H1 (cell line): Measurements from ENCODE around the gene PLXDC2. TPM values are rescaled to one million over a fixed set of nuclear protein-coding genes. Genes with fewer than 3 reads are reported as not detected.

Source experiments
- ATF3 ChIP-seq: IDR thresholded peaks from 2 replicates; pipeline ENCODE4 v1.6.1; 2011; ENCODE audit warnings: low read depth, mild to moderate bottlenecking, low read length; ENCODE audit not compliant: insufficient read depth
- CHD1 ChIP-seq: IDR thresholded peaks from 2 replicates; pipeline ENCODE4 v1.6.1; 2012; ENCODE audit warnings: low read depth, low read length, improper control_type of control experiment
- CHD7 ChIP-seq: fragments of 300-600 bp; sonication (generic); IDR thresholded peaks from 2 replicates; pipeline ENCODE4 v1.7.1; 2012; ENCODE audit warnings: low read length, moderate library complexity, mild to moderate bottlenecking, inconsistent platforms; ENCODE audit not compliant: insufficient replicate concordance
- GABPA ChIP-seq: IDR thresholded peaks from 2 replicates; pipeline ENCODE4 v1.6.1; 2011; ENCODE audit warnings: mild to moderate bottlenecking, low read length, moderate library complexity, borderline replicate concordance; ENCODE audit not compliant: insufficient read depth
- KDM1A ChIP-seq: fragments of 200-600, 300-600 bp; sonication (generic); IDR thresholded peaks from 2 replicates; pipeline ENCODE4 v1.7.1; 2016; ENCODE audit warnings: mild to moderate bottlenecking, low read length, borderline replicate concordance
- PHF8 ChIP-seq: fragments of 200-600 bp; sonication (generic); conservative IDR thresholded peaks from 2 replicates; pipeline ENCODE4 v1.7.1; 2012; ENCODE audit warnings: low read depth, mild to moderate bottlenecking, inconsistent platforms, low read length, moderate library complexity
- RAD21 ChIP-seq, 2 experiments: IDR thresholded peaks in 1 of 2; conservative IDR thresholded peaks in 1 of 2; 2 replicates each; pipeline ENCODE4 v1.6.1; 2011; ENCODE audit warnings: low read depth in 2 of 2, low read length in 2 of 2, improper control_type of control experiment in 1 of 2, inconsistent platforms in 1 of 2, mild to moderate bottlenecking in 1 of 2, moderate library complexity in 1 of 2
- RNF2 ChIP-seq: fragments of 200-900, 300-1000 bp; sonication (generic); IDR thresholded peaks from 2 replicates; pipeline ENCODE4 v1.7.1; 2016; ENCODE audit warnings: borderline replicate concordance, low read depth, mild to moderate bottlenecking, antibody characterized with exemption, low read length; ENCODE audit not compliant: poor library complexity, severe bottlenecking; ENCODE audit errors: missing control alignments
- SIX5 ChIP-seq: IDR thresholded peaks from 2 replicates; pipeline ENCODE4 v1.6.1; 2011; ENCODE audit warnings: mild to moderate bottlenecking, low read depth, low read length
- SRF ChIP-seq: IDR thresholded peaks from 2 replicates; pipeline ENCODE4 v1.6.1; 2011; ENCODE audit warnings: mild to moderate bottlenecking, low read depth, low read length, moderate library complexity
- TAF1 ChIP-seq: IDR thresholded peaks from 2 replicates; pipeline ENCODE4 v1.6.1; 2011; ENCODE audit warnings: mild to moderate bottlenecking, low read depth, low read length
- polyA plus RNA-seq, 7 experiments: library from polyadenylated mRNA; depleted of rRNA in 3 of 7; stranded (reverse) in 5 of 7; unstranded in 2 of 7; fragments of >200 nt in 5 of 7; fragments of 200-250 nt in 2 of 7; gene quantifications; 1 replicate in 5 of 7; 2 replicates in 1 of 7; 4 replicates in 1 of 7; pipeline versions ENCODE4 v1.2.1 to v1.2.3, GENCODE V29; 2011 to 2013; ENCODE audit warnings: missing spikeins in 2 of 7, mixed read lengths in 2 of 7
- total RNA-seq: library from RNA; stranded (reverse); fragmentation: NEBNext Ultra II Directional; extraction: Animal tissue kit (Norgen Biotek cat#: 25700); gene quantifications from 2 replicates; pipeline ENCODE4 v1.2.1, GENCODE V29; 2021

PLXDC2 gene
- total and polyA plus RNA-seq, 2 of the 8 experiments (the other 6 are each of a cell fraction or from before 2014, with no cell fraction given) = 23.0 to 40.5 TPM

GRCh38 chr10:20087353-20087752 is 271.1 kb downstream of the PLXDC2 start (continued):
- no peak for TF ChIP-seq CHD7
- TF ChIP-seq KDM1A = no peak
- TF ChIP-seq GABPA = no peak
- TF ChIP-seq ATF3 = no peak
- no peak for TF ChIP-seq RNF2
- TF ChIP-seq CHD1 = no peak
- TF ChIP-seq SRF = no peak
- no peak for TF ChIP-seq SIX5
- TF ChIP-seq TAF1 = no peak
- TF ChIP-seq PHF8 = no peak
- no peak for TF ChIP-seq RAD21 (IDR thresholded peaks at IDR 0.05 in 1 of 2, conservative IDR thresholded peaks at IDR 0.05 in 1 of 2; ENCODE audit: low read depth in 2 of 2, low read length in 2 of 2)
